IPS-18c (cell line): Measurements from ENCODE around the gene TEC.

ENCODE experiments used
- H3K4me3 ChIP-seq: 2 replicates; pipeline ENCODE4 v1.7.0; 2013; ENCODE audit warnings: low read depth, mild to moderate bottlenecking, low read length, moderate library complexity; ENCODE audit not compliant: insufficient read depth
- H3K9me3 ChIP-seq: one replicate; pipeline ENCODE4 v1.6.1; 2013; ENCODE audit warnings: mild to moderate bottlenecking, low read length, moderate library complexity; ENCODE audit not compliant: control insufficient read depth, insufficient read depth

The TEC gene

DNA sequence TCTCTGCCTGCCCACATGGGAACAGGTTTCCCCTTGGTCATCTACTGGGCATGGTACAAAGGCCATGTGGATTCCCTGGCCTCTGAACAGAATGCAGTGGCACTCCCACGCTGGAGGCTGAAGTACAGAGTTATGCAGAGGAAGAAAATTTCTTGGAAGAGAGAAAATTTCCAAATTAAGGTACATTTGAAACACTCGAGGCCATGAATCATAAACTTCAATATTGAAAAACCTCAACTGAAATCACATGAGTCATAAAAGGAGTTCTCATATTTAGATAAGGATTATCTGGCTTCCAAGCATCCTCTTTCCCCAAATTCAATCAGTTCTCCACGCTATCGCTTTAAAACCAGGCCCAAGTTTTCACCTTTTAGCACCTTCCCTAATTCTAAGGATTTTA, 107.5 kb downstream of the TEC start:
- no peak overlapping the region for H3K4me3 ChIP-seq
- no peaks in the 10 kb centered on the region for H3K9me3 ChIP-seq

DNA sequence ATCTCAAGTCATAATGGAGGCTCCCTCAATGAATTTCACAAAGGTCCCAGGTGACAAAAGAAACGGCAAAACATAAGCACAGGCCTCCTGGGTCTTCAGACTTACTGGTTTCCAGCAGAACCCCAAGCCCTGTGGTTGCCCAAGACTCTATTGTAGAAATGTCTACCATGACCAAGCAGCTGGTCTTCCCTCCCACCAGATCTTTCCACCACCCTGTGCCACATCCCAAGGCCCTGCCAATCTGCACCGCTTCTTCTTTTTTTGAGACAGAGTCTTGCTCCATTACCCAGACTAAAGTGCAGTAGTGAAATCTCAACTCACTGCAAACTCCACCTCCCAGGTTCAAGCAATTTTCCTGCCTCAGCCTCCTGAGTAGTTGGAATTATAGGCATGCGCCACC, 112.4 kb downstream of the TEC start:
- H3K4me3 ChIP-seq: no peak overlapping the region
- no peaks in the 10 kb centered on the region for H3K9me3 ChIP-seq

DNA sequence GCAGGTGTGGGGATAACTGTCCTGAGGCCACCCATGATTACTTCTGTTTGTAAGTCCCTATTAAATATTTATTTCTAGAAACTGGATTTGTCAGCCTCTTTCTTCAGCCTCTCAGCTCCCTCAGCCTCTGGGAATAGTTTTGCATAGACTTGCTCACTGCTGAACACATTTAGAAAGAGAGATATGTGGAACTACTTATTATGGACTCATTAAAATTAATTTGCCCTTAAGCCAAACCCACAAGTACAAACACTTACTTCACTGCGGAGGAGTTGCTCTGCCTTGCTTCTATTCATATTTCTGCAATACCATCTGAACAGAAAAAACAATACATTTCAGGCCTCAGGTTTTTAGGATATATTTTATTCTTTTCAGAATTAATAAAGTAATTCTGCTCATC, 113.2 kb downstream of the TEC start:
- H3K9me3 ChIP-seq: no peaks in the 10 kb centered on the region
- H3K4me3 ChIP-seq: no peak overlapping the region

DNA sequence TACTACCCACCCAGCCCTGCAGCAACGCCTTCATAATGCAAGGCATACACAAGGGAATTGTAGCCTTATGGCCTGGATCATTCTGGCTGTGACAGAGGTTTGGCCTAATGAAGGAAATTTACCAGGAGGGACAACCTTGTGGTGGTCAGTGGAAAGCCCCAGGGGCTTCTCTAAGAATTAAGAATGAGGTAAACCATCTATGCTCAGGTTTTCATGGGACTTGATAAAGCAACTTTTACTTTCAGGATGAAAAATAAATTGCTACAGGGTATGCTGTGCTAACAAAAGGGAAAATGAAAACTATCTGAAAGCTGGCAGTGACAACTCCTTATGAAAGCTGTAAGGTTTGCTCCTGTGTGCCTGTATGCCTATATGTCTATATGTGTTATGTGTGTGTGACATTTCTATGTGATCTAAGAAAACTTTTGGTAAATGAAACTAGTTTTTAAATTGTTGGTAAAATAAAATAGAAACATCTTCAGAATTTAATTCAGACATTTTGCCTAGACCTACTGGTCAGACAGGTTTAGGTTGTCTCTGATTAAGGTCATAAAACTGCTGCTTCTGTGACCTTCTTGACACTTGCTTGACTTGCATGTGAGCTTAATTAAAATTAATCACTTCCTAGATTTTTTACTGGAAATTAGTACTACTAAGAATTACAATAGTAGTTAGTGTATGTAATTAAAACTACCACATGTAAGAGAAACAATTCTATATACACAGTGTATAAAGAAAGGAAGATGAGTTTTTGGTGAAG, 115.7 kb downstream of the TEC start:
- no peaks in the 10 kb centered on the region for H3K9me3 ChIP-seq
- H3K4me3 ChIP-seq: no peak overlapping the region

DNA sequence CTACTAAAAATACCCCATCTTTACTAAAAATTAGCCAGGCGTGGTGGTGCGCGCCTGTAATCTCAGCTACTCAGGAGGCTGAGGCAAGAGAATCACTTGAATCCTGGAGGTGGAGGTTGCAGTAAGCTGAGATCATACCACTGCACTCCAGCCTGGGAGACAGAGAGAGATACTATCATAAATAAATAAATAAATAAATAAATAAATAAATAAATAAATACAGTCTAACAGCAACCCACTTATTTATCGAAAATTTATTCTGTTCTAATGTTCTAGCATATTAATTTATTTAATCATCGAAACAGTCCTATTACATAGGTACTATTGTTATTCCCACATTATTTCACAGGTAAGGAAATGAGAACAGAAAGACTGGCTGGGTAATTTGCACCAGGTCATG, 117.4 kb downstream of the TEC start:
- H3K4me3 ChIP-seq: no peak overlapping the region
- no peaks in the 10 kb centered on the region for H3K9me3 ChIP-seq

DNA sequence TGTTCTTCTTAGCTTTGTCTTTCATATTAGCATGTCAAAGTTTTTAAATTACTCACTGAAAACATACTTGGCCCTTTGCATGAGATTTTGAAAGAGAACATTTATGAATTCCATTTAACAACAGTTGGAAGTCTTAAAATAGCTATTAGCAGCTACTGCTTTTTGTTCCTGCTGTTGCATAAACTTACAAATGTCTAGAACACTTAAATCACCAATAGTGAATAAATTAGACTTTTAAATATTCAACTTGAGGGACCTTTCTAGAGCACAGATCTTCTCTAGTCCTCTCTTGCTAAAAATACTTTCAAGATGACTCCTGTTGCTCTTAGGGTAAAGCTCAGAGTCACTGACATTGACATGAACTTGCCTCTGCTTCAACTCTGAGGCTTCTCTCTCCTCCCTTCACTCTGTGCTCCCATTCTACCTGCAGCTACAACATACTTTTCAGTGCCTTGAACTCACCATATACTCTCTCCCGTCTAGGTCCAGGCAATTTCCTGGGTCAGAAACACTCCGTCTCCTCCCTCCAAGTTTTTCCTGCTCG, 119.7 kb downstream of the TEC start:
- Histone ChIP-seq H3K9me3 (no peaks in the 10 kb centered on the region), H3K4me3 (no peak overlapping the region)

DNA sequence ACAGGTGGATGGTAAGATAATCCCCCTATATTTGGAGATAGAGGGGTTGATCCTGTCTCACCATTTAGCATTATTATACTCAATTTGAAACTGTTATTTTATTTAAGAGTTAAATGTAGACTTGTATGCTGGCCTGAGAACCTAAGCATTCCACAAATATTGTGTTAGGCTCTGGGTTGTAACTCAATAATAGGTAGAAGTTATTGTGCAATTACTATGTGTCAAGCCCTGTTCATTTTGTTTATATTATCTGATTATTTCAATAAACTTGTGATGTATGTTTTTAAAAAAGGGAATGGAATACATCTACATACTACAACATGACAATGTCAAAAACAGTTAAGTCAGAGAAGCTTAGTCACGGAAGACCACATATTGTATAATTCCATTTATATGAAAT, 122.0 kb downstream of the TEC start:
- Histone ChIP-seq H3K4me3 (no peak overlapping the region), H3K9me3 (no peaks in the 10 kb centered on the region)

DNA sequence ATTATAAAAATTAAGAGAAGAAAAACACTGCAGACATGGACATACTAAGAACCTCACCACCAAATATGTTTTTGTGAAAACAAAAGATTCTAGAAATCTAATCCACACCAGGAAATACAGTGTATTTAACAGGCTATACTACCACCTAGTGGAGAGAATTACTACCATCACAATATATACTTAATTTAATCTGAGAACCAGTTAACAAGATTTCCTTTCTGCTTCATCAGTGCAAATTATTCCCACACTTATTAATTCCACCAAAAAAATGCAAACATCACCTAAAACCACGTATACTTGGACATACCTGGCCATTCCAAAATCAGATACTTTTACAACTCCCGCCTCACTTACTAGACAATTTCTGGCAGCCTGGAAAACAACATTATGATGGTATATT, 128.6 kb downstream of the TEC start:
- no peaks in the 10 kb centered on the region for H3K9me3 ChIP-seq
- no peak overlapping the region for H3K4me3 ChIP-seq

DNA sequence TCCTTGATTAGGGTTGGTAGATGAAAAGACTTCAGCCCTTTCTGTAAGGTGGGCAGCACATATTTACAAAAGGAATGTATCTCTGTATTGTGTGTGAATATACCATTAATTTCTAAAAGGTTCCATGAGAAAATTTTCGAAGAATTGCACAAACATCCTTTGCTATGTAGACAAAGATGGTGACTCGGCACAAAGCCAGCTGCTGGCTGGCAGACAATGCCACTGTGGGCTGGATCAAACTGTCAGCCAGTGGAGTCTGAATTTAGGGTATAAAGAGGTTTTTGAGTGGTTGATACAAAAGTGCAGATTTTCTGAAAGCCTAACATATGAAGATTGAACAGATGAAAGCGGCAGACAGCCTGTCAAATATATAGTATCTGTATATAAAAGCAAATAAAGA, 129.9 kb downstream of the TEC start:
- no peak overlapping the region for H3K4me3 ChIP-seq
- H3K9me3 ChIP-seq: no peaks in the 10 kb centered on the region

DNA sequence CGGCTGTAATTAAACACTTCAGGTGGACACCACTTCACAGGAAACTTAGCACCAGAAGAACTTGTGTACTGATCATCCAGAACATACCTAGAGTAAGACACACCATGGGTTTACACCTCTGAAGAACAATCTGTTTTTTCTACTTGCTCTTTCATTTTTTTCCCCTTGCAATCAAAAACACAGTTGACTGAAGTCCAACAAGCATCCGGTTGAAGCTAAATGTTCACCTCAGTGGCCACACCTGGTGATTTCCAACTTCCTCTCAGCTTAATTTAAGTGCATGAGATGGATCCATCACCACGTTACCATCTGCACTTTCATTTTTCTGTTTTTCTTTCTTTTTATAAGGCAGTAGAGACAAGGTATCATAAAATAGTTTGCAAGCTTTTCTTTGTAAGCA, 130.7 kb downstream of the TEC start:
- H3K4me3 ChIP-seq: no peak overlapping the region
- no peaks in the 10 kb centered on the region for H3K9me3 ChIP-seq

DNA sequence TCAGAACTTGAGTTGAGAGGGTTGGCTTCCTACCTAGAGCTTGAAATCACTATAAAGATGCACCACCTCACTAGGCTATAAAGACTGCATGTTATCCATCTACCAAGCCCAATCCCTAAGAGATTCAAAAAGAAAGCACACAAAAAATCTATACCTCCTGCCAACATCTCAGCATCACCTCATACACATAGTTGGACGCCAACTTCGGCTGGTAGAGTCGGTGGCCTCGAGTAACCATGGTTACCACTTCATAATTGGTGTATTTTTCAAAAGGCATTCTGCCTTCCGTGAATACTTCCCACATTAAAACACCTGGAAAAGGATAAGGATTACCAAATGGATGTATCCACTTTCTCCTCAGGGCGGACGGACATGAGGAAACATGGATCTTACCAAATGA, 131.1 kb downstream of the TEC start:
- Histone ChIP-seq H3K4me3 (no peak overlapping the region), H3K9me3 (no peaks in the 10 kb centered on the region)

DNA sequence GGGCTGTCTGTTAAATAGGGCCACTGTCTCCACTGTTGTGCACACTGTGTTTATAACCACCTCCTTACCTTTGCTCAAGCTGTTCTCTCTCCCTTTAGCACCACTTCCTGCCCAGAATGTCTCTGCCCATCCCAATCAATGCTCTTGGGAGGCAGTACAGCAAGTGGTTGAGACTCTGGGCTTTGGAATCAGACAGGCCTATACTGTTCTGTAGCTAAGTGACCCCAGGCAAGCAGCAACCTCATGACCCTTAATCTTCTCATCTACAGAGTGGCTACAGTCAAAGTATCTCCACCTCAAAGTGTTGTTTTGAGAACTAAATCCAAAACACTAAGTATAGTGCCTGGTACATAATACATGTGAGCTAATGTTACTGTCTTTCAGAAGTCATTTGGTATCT, 131.8 kb downstream of the TEC start:
- H3K4me3 ChIP-seq: no peak overlapping the region

DNA sequence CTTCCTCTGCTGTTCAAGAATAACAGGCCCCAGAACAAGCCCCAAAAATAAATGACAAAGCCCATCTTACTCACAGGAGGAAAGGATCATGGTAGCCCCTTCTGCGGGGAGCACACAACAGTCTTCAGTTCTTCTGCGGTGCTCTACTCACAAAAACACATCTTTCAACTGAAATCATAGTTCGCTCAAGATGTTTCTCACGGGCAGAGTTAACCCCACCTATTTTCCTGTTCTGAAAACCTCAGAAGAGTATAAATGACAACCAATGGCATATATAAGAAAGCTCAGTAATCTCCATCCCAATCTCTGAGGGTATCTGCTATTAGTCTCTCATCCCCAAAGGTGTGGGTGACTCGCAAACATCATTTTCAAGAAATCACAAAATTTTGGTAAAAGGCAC, 135.6 kb downstream of the TEC start, which contains the start of gene TXK:
Gene TXK, minus strand, starts transcription at position 170 of the 400 bp plus-strand sequence. Its CDS starts 80 bp downstream, at position 90.
- no peak within 1 kb of the TSS for H3K4me3 ChIP-seq
- no peaks in the 10 kb centered on the region for H3K9me3 ChIP-seq

More for the DNA sequence above, 131.8 kb downstream of the TEC start:
- H3K9me3 ChIP-seq: no peaks in the 10 kb centered on the region

DNA sequence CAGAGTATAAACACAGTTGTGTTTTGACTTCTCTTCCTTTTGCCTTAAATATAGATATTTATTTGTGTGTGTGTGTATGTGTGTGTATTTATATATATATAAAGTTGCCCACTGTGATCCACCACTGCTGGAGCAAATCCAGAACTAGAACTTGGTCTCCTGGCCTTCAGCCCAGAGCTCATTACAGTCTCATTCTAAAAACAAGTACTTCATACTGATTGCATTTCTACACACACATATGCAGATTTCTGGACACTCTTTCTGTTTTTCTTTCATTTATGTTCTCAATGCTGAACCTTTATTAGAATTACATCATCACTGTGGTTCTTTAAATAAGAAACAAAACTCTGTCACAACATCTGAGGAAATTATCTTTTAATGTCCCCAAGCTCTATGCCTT, 136.0 kb downstream of the TEC start:
- no peak overlapping the region for H3K4me3 ChIP-seq
- H3K9me3 ChIP-seq: no peaks in the 10 kb centered on the region

DNA sequence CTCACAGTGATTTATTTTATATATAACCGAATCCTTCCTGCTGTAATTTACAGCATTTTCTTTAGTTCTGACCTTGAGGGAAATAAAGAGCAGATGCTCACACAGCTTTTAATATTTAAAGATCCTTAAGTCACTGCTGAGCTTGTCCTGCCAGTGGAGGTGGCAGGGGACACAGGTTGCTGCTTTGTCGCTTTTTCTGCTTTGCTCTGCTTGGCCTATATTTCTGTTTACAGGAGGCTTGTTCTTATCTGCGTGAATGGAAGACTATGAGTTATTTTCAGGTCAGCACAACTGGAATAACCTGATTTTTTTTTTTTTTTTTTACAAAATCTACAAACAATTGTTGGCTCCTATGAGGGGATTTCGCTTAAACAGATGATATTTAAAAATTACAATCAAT, 137.9 kb downstream of the TEC start:
- Histone ChIP-seq H3K9me3 (no peaks in the 10 kb centered on the region), H3K4me3 (no peak overlapping the region)

DNA sequence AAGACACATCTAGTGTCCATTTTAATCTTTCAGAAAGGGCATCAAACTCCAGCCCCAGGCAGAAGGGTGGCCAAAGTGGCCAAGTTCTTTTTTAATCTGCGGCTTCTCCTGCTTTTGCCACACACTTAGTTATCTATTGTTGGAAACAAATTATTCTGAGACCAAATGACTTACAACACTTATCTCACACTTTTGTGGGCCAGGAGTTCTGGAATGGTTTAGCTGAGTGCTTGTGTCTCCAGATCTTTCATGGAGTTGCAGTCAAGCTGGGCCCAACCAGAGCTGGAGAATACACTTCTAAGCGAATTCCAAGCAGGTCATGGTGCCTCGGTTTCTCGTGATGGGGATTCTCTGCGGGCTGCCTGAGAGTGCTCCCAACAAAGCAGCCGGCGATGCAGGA, 139.5 kb downstream of the TEC start:
- no peaks in the 10 kb centered on the region for H3K9me3 ChIP-seq
- no peak overlapping the region for H3K4me3 ChIP-seq

DNA sequence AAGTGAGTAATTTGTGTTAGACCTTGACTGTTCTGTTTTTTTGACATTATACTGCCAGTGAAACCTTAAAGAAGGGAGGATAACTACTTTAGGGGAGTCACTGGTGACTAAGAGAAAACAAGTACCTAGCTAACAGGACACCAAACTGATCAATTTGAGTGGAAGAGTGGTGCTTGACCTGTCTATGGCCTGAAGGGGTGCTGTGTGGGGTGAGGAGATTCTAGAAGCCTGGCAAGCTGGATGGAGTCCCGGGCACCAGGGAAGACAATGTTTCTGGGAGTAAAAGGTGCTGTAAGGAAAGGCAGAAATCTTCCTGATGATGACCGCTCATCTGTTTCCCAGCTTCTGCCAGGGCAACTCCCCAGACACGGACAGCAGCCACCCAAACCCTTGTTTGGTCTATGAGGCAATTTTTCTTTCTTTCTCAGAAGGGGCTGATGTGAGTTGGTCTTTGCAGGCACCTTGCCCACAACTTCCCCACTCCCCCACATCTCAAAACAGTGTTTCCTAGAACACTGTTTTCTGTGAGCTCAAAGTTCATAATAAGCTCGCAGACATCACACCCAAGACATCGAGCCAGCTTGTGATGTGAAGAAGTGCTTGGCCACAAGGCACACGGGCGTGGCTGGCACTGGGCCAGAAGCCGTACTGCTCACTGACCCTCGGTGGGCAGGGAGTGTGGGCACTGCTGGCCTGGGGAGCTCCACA, 140.2 kb downstream of the TEC start:
- no peaks in the 10 kb centered on the region for H3K9me3 ChIP-seq
- H3K4me3 ChIP-seq: no peak overlapping the region

DNA sequence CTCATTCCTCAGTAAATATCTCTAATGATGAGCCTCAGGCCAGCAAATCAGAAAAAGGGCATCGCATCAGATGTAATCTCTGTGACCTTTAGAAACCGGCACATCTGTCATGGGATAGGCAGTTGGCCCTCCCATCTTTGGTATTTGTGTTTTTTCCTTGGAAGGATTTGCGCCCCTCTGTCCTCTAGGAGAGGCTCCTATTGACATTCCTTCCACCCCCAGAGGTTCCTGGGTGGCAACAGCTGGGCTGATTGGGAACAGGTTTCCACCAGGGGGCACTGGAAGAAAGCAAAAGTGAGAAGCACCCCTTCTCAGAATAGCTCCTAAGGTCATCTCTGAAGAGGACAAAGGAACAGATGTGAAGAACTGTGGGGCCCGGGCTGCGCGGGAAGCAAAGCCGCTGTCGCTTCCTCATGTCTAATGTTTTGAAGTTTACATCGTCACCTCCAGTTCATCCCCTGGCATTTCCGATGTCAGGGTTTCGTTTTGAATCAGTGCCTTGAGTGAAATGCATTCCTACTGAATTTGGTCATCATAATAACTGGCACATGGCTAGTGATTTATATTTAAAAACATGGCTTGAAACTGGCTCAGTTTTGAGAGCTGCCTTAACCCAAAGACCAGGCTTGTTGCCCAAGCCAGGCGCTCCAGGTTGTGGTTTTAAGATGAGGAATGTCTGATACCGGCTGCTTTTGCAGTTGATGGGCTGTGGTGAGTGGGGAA, 141.8 kb downstream of the TEC start:
- H3K4me3 ChIP-seq: peak overlapping the region; percentile 10; the same call in 1 of the 2 replicates
- no peaks in the 10 kb centered on the region for H3K9me3 ChIP-seq
